ENCODE measurements around the gene CIITA. TPM values are rescaled to one million over a fixed set of nuclear protein-coding genes. Genes with fewer than 3 reads are reported as not detected.
A peak's percentile ranks its signal among the peaks of the same experiment; 100 is the strongest.

CIITA gene
- total RNA-seq, 1 donor from 2014 or later, result 401 TPM

DNA sequence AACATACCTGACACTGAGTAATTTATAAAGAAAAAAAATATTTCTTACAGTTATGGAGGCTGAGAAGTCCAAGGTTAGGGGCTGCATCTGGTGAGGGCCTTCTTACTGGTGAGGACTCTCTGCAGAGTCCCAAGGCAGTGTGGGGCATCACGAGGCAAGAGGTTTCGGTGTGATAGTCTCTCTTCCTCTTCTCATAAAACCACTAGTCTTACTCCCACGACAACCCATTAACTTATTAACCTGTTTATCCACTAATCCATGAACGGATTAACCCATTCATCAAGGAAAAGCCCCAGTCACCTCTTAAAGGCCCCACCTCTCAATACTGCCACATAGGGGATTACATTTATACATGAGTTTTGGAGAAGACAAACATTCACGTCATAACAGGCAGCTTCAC is 20.1 kb downstream of the CIITA start:
- intact Hi-C loops (cut with micrococcal nuclease), result loop anchor here (1.0 kb wide), 3 partner anchors 15 to 27 kb away; partner anchors contain the start of gene CIITA
- Mint-ChIP-seq H3K4me1 (peaks cover 94% of the 10 kb centered on the region), H3K36me3 (ENCODE audit: low read depth) (peaks cover 93% of the 10 kb centered on the region), H3K4me3 (peak overlapping the region; percentile 67), H3K27me3 (no peaks in the 10 kb centered on the region), H3K27ac (peak overlapping the region; percentile 91), H3K9me3 (no peaks in the 10 kb centered on the region)
- POLR2A ChIA-PET, result interaction anchor here (0.9 to 4.3 kb wide), 16 partner anchors 8 to 153 kb away, joined by 3 to 73 read pairs (median 6); partner anchors contain the start of genes CIITA and NUBP1
- TF ChIP-seq CTCF (IDR thresholded peaks at IDR 0.05), result no peak
- CTCF ChIA-PET, result interaction anchor here (0.7 to 1.9 kb wide), 6 partner anchors 15 to 35 kb away, joined by 3 to 13 read pairs (median 3); partner anchors contain the start of gene CIITA
- DNase-seq, result no peak
- peak; percentile 81 for ATAC-seq (ENCODE audit: low read depth)

DNA sequence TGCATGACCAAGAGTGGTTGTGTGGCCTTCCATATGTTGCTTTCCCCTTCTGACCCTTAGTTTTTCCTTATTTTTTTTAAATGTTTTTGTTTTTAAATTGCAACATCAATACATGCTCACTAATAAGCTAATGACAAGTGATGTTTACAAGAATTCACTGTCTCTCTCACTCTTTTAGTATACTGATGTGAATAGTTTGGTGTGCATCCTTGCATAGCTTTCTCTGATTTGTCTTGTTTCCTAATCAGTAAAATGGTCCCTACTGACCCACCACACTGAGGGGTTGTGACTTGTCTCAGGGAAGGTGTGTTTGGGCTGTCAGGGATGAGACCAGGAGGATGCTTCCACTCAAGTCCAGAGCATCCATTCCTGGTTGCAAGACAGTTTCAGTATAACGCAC is 26.0 kb downstream of the CIITA start:
- intact Hi-C loops (cut with micrococcal nuclease), result no loop called here
- ChIA-PET POLR2A (interaction anchor here (0.6 to 5.5 kb wide), 5 partner anchors 8 to 29 kb away, joined by 3 to 45 read pairs (median 6); no protein-coding TSS in a partner anchor), CTCF (no interaction called here)
- no peak overlapping the region for H3K4me3 Mint-ChIP-seq
- H3K4me1 Mint-ChIP-seq, result peaks cover 61% of the 10 kb centered on the region
- H3K27me3 Mint-ChIP-seq, result no peaks in the 10 kb centered on the region
- DNase-seq (no peak), ATAC-seq (ENCODE audit: low read depth) (no peak)
- no peaks in the 10 kb centered on the region for H3K9me3 Mint-ChIP-seq
- H3K27ac Mint-ChIP-seq, result peak overlapping the region; percentile 91
- H3K36me3 Mint-ChIP-seq (ENCODE audit: low read depth), result peaks cover 95% of the 10 kb centered on the region
- TF ChIP-seq CTCF (IDR thresholded peaks at IDR 0.05), result no peak

- TF ChIP-seq CTCF (IDR thresholded peaks at IDR 0.05), result no peak
- no peak for ATAC-seq (ENCODE audit: low read depth)
- Mint-ChIP-seq H3K9me3 (no peaks in the 10 kb centered on the region), H3K4me3 (no peak overlapping the region), H3K27me3 (no peaks in the 10 kb centered on the region), H3K36me3 (ENCODE audit: low read depth) (peaks cover 95% of the 10 kb centered on the region), H3K27ac (peak overlapping the region; percentile 64), H3K4me1 (peaks cover 63% of the 10 kb centered on the region)
- no peak for DNase-seq
- ChIA-PET POLR2A (interaction anchor here (0.5 to 3.5 kb wide), 7 partner anchors 9 to 39 kb away, joined by 3 to 21 read pairs (median 6); no protein-coding TSS in a partner anchor), CTCF (interaction anchor here (0.7 kb wide), 1 partner anchor 118 kb away, joined by 3 read pairs; no protein-coding TSS in a partner anchor)
- intact Hi-C loops (cut with micrococcal nuclease), result no loop called here
Observed at GRCh38 chr16:10906482-10906881, 29.5 kb downstream of the CIITA start.

DNA sequence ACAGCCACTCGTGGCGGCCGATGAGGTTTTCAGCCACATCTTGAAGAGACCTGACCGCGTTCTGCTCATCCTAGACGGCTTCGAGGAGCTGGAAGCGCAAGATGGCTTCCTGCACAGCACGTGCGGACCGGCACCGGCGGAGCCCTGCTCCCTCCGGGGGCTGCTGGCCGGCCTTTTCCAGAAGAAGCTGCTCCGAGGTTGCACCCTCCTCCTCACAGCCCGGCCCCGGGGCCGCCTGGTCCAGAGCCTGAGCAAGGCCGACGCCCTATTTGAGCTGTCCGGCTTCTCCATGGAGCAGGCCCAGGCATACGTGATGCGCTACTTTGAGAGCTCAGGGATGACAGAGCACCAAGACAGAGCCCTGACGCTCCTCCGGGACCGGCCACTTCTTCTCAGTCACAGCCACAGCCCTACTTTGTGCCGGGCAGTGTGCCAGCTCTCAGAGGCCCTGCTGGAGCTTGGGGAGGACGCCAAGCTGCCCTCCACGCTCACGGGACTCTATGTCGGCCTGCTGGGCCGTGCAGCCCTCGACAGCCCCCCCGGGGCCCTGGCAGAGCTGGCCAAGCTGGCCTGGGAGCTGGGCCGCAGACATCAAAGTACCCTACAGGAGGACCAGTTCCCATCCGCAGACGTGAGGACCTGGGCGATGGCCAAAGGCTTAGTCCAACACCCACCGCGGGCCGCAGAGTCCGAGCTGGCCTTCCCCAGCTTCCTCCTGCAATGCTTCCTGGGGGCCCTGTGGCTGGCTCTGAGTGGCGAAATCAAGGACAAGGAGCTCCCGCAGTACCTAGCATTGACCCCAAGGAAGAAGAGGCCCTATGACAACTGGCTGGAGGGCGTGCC is 30.1 kb downstream of the CIITA start:
- peak overlapping the region; percentile 64 for H3K27ac Mint-ChIP-seq
- peaks cover 66% of the 10 kb centered on the region for H3K4me1 Mint-ChIP-seq
- no peak overlapping the region for H3K4me3 Mint-ChIP-seq
- ATAC-seq (ENCODE audit: low read depth), result no peak
- ChIA-PET CTCF (no interaction called here), POLR2A (interaction anchor here (0.5 to 12.9 kb wide), 8 partner anchors 9 to 72 kb away, joined by 3 to 234 read pairs (median 6); partner anchors contain the start of gene CIITA)
- H3K36me3 Mint-ChIP-seq (ENCODE audit: low read depth), result peaks cover 94% of the 10 kb centered on the region
- H3K27me3 Mint-ChIP-seq, result no peaks in the 10 kb centered on the region
- no peaks in the 10 kb centered on the region for H3K9me3 Mint-ChIP-seq
- intact Hi-C loops (cut with micrococcal nuclease), result no loop called here
- no peak for DNase-seq
- no peak for TF ChIP-seq CTCF (IDR thresholded peaks at IDR 0.05)

GRCh38 chr16:10907757-10908045 is 30.7 kb downstream of the CIITA start:
- Mint-ChIP-seq H3K4me1 (peaks cover 66% of the 10 kb centered on the region), H3K4me3 (no peak overlapping the region), H3K9me3 (no peaks in the 10 kb centered on the region), H3K36me3 (ENCODE audit: low read depth) (peaks cover 94% of the 10 kb centered on the region), H3K27me3 (no peaks in the 10 kb centered on the region), H3K27ac (no peak overlapping the region)
- no peak for ATAC-seq (ENCODE audit: low read depth)
- ChIA-PET POLR2A (interaction anchor here (0.5 to 12.9 kb wide), 4 partner anchors 11 to 72 kb away, joined by 3 to 234 read pairs (median 70); partner anchors contain the start of gene CIITA), CTCF (no interaction called here)
- TF ChIP-seq CTCF (IDR thresholded peaks at IDR 0.05), result no peak
- intact Hi-C loops (cut with micrococcal nuclease), result no loop called here
- DNase-seq, result no peak
